ENCODE results near the gene ZCCHC17. TPM values are rescaled to one million over a fixed set of nuclear protein-coding genes. Genes with fewer than 3 reads are reported as not detected.

ZCCHC17 gene
- total RNA-seq, 1 donor from 2014 or later = 64.5 TPM

DNA sequence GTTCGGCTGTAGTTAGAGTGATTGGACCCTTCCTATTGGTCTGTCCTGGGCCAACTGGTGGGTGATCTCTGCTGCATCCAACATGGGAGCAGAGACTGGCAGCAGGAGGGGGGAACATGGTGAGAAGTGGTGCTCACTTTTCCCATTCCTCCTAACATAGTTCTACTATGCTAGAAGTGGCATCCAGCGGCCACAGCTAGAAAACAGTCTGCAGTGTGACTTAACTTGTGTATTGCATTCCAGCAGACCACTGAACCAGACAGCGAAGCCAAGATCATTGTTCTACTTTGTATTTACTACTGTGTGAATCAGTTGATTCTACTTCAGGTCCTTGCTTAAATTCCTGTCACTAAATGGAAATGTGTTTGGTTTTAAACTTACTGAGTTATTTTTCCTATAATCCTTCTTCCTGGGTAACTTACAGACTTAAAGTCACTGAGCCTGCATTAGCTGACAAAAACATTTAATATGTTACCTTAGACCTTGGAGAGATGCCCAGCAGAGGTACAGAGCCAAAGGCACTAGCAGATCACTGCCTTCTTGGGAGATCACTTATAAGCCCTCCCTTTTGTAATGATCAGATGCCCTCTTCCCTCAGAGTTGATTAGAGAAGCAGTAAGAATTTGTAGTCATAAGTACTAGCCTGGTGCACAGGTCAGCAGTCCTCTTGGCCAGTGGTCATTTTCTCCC, 67.9 kb downstream of the ZCCHC17 start:
- peaks cover 8% of the 10 kb centered on the region for H3K36me3 Mint-ChIP-seq (ENCODE audit: unreplicated experiment)
- H3K4me1 Mint-ChIP-seq (ENCODE audit: low read depth, unreplicated experiment) = peaks cover 8% of the 10 kb centered on the region
- no peaks in the 10 kb centered on the region for H3K27me3 Mint-ChIP-seq (ENCODE audit: unreplicated experiment)
- TF ChIP-seq, protein P1, sequence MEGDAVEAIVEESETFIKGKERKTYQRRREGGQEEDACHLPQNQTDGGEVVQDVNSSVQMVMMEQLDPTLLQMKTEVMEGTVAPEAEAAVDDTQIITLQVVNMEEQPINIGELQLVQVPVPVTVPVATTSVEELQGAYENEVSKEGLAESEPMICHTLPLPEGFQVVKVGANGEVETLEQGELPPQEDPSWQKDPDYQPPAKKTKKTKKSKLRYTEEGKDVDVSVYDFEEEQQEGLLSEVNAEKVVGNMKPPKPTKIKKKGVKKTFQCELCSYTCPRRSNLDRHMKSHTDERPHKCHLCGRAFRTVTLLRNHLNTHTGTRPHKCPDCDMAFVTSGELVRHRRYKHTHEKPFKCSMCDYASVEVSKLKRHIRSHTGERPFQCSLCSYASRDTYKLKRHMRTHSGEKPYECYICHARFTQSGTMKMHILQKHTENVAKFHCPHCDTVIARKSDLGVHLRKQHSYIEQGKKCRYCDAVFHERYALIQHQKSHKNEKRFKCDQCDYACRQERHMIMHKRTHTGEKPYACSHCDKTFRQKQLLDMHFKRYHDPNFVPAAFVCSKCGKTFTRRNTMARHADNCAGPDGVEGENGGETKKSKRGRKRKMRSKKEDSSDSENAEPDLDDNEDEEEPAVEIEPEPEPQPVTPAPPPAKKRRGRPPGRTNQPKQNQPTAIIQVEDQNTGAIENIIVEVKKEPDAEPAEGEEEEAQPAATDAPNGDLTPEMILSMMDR (IDR thresholded peaks at IDR 0.05; ENCODE audit: partially characterized antibody, unreplicated experiment) = no peak
- H3K27ac Mint-ChIP-seq (ENCODE audit: unreplicated experiment) = no peak overlapping the region
- H3K4me3 Mint-ChIP-seq (ENCODE audit: unreplicated experiment) = no peak overlapping the region
- DNase-seq = no peak
- peaks cover 3% of the 10 kb centered on the region for H3K9me3 Mint-ChIP-seq (ENCODE audit: unreplicated experiment)

DNA sequence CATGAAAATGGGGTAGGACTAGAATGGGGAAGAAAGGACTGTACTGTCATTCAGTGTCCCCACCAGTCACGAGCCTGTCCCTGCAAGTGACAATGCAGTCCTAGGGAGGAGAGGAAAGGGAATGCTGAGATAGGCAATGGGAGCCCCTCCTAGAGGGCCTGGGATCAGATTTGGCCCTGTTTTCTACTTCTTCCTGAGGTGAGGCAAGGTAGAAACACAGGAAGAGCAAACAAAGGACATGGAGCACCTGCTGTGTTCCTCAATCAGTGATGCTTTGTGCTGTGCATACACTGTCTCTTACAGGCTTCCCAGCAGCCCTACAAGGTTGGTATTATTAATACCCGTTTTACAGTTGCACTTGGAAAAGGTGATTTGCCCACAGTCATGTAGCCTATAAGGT, 70.0 kb downstream of the ZCCHC17 start:
- no peak overlapping the region for H3K27ac Mint-ChIP-seq (ENCODE audit: unreplicated experiment)
- H3K4me1 Mint-ChIP-seq (ENCODE audit: low read depth, unreplicated experiment) = peaks cover 20% of the 10 kb centered on the region
- H3K27me3 Mint-ChIP-seq (ENCODE audit: unreplicated experiment) = no peaks in the 10 kb centered on the region
- H3K9me3 Mint-ChIP-seq (ENCODE audit: unreplicated experiment) = peaks cover 3% of the 10 kb centered on the region
- DNase-seq = no peak
- H3K36me3 Mint-ChIP-seq (ENCODE audit: unreplicated experiment) = peaks cover 5% of the 10 kb centered on the region
- TF ChIP-seq, protein P1 (IDR thresholded peaks at IDR 0.05; ENCODE audit: partially characterized antibody, unreplicated experiment) = no peak
- no peak overlapping the region for H3K4me3 Mint-ChIP-seq (ENCODE audit: unreplicated experiment)

DNA sequence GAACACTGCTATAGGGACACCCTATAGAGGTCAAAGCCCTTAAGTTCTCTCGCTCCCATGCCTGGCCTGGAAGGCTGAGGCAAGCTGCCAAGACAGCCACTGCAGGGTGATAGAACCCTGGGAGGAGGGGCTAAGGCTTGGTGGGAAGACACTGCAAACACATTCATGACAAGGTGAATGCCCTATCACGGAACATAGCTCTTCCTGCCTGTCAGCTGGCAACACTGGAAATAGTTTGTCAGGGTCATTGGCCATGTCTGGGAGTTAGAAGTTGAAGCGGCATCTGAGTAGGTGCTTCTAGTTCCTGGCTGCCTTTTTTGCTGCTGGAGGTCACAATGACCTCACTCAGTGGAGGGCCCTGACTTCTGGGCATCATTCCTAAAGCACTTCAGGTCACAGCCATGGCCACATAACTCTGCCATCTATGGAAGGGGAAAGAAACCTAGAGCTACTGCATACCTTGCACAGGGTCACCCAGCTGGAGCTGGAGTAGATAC, 71.8 kb downstream of the ZCCHC17 start:
- H3K27ac Mint-ChIP-seq (ENCODE audit: unreplicated experiment) = no peak overlapping the region
- DNase-seq = no peak
- H3K9me3 Mint-ChIP-seq (ENCODE audit: unreplicated experiment) = peaks cover 3% of the 10 kb centered on the region
- peaks cover 29% of the 10 kb centered on the region for H3K4me1 Mint-ChIP-seq (ENCODE audit: low read depth, unreplicated experiment)
- H3K27me3 Mint-ChIP-seq (ENCODE audit: unreplicated experiment) = peaks cover 7% of the 10 kb centered on the region
- peak overlapping the region; percentile 38 for H3K4me3 Mint-ChIP-seq (ENCODE audit: unreplicated experiment)
- H3K36me3 Mint-ChIP-seq (ENCODE audit: unreplicated experiment) = peaks cover 5% of the 10 kb centered on the region
- TF ChIP-seq, protein P1 (IDR thresholded peaks at IDR 0.05; ENCODE audit: partially characterized antibody, unreplicated experiment) = no peak

- peaks cover 3% of the 10 kb centered on the region for H3K9me3 Mint-ChIP-seq (ENCODE audit: unreplicated experiment)
- TF ChIP-seq, protein P1 (IDR thresholded peaks at IDR 0.05; ENCODE audit: partially characterized antibody, unreplicated experiment) = no peak
- H3K36me3 Mint-ChIP-seq (ENCODE audit: unreplicated experiment) = no peaks in the 10 kb centered on the region
- no peak overlapping the region for H3K27ac Mint-ChIP-seq (ENCODE audit: unreplicated experiment)
- H3K27me3 Mint-ChIP-seq (ENCODE audit: unreplicated experiment) = peaks cover 9% of the 10 kb centered on the region
- H3K4me3 Mint-ChIP-seq (ENCODE audit: unreplicated experiment) = peak overlapping the region; percentile 87
- peaks cover 30% of the 10 kb centered on the region for H3K4me1 Mint-ChIP-seq (ENCODE audit: low read depth, unreplicated experiment)
- no peak for DNase-seq
Measured at GRCh38 chr1:31370021-31370420, 73.2 kb downstream of the ZCCHC17 start.

- peaks cover 3% of the 10 kb centered on the region for H3K9me3 Mint-ChIP-seq (ENCODE audit: unreplicated experiment)
- no peaks in the 10 kb centered on the region for H3K36me3 Mint-ChIP-seq (ENCODE audit: unreplicated experiment)
- H3K4me1 Mint-ChIP-seq (ENCODE audit: low read depth, unreplicated experiment) = peaks cover 30% of the 10 kb centered on the region
- TF ChIP-seq, protein P1 (IDR thresholded peaks at IDR 0.05; ENCODE audit: partially characterized antibody, unreplicated experiment) = no peak
- peak overlapping the region; percentile 87 for H3K4me3 Mint-ChIP-seq (ENCODE audit: unreplicated experiment)
- peaks cover 9% of the 10 kb centered on the region for H3K27me3 Mint-ChIP-seq (ENCODE audit: unreplicated experiment)
- DNase-seq = no peak
- no peak overlapping the region for H3K27ac Mint-ChIP-seq (ENCODE audit: unreplicated experiment)
Measured at GRCh38 chr1:31370565-31370964, 73.7 kb downstream of the ZCCHC17 start.

Data from glutamatergic neuron (in vitro differentiated cells).